ENCODE data around the gene BCOR.

Gene BCOR

GRCh38 chrX:40111868-40112267, 14.1 kb upstream of the BCOR start:
- no peak for DNase-seq

DNA sequence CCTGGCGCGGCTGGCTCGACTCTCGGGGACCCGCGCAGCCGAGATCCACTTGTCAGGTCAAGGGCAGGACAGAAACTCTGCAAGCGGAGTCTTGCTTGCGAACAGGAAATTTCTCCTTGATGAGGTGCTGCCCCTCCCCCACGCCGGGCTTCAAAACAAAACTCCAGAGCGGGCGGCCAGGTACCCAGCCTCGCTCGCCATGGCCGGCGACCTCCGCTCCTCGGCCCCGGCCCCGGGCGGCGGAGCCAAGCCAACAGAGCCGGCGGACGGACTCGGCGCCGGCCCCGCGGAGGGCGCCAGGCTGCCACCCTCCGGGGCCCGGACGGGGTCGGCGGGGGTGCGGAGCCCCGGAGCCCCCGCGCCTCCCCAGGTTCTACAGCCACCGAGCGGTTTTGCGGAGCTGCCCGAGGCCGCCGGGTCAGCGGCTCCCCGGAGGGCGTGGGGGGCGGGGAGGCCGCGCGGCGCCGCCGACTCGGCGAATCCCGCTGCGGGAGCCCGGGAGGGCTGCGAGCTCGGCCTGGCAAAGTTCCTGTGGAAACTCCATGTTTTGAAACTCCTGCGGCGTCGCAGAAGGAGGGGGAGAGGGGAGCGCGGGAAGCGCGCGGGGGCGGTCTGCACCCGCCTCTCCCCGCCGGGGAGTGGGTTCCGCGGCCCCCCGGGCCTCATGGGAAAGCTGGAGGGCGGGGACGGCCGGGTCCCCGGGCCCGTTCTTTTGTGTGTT, 11.7 kb upstream of the BCOR start:
- DNase-seq, result no peak

GRCh38 chrX:40108959-40109287, 11.2 kb upstream of the BCOR start:
- DNase-seq, result peak; percentile 45

DNA sequence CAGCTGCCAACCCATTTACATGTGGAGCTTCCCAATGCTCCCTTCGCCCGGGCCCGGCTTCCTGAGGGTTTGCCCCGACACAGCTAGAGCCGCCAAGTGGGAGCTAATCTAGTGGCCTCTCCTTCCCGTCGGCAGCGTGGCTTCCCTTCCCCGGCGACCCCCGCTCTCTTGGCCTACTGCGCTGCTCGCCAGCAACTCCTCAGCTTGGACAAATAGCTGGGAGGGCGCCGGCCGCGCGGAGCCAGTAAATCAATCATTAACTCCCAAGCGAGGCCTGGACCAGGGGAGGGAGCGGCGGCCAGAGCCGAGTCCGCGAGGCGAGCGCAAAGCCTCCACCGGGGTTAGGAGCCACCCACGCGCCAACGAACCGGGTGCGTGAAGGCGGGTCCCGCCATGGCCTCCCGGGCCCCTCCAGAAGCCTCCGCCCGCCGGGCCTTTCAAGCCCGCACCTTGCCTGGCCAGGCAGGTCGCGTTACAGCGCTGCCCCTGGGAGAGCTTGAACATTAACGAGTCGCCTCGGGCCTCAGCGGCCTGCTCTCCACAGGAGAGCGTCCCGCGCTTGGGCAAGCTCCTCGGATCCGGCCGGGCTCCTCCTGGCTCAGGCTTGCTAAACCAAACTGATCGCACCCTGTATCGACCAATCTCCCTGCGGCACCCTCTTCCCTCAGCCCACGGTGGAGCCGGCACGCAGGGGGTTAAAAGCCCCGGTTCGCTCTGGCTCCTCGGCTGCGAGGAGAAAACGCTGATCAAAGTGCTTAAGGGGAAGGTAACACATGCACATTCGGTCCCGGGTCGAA, 10.6 kb upstream of the BCOR start:
- DNase-seq, result no peak

DNA sequence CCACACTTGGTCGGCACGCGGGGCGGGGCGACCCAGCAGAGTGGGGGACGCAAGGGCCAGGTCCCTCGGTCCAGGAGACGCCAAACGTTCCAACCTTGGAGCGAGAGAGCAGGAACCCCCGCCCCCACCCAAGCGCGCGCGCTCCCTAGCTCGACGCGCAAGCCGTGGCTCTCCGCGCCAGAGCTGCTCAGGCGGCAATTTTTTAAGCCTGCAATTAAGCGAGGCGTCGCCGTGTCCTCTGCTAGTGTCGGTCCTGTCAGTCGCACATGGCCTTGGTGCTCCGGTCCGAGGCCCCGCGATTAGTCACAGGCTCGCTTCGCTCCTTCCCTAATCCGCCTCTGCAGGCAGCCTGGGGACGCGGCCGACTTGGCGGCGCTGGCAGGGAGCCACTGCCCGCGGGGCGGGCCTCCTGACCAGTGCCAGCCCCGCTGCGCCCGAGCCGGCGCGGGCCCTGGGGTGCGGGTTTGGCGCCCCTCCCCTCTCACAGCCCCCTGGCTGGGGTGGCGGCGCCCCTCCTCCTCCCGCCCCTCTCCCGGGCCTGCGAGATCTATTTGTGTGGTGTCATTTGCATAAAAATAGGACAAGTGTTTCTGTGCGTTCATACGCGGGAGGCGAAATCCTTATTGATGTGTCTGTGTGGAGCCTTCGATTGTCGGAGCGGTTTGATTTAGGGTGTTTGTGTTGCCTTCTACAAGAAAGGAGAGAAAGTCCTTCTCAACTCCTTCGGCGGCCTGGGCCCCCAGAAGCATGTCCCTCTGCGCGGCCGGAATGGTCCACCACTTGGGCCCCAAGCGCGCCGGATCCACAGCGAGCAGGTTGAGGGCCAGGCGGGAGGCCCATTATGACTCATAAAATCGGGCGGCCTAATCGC, 9.8 kb upstream of the BCOR start:
- DNase-seq, result peak; percentile 59

- no peak for DNase-seq
Observed at GRCh38 chrX:40106676-40107290, 9.0 kb upstream of the BCOR start.

GRCh38 chrX:40105835-40106675, 8.3 kb upstream of the BCOR start:
- peak; percentile 64 for DNase-seq

GRCh38 chrX:40104985-40105834, 7.5 kb upstream of the BCOR start:
- DNase-seq, result no peak

- peak; percentile 55 for DNase-seq
Observed at GRCh38 chrX:40104630-40104984, 6.8 kb upstream of the BCOR start.

DNA sequence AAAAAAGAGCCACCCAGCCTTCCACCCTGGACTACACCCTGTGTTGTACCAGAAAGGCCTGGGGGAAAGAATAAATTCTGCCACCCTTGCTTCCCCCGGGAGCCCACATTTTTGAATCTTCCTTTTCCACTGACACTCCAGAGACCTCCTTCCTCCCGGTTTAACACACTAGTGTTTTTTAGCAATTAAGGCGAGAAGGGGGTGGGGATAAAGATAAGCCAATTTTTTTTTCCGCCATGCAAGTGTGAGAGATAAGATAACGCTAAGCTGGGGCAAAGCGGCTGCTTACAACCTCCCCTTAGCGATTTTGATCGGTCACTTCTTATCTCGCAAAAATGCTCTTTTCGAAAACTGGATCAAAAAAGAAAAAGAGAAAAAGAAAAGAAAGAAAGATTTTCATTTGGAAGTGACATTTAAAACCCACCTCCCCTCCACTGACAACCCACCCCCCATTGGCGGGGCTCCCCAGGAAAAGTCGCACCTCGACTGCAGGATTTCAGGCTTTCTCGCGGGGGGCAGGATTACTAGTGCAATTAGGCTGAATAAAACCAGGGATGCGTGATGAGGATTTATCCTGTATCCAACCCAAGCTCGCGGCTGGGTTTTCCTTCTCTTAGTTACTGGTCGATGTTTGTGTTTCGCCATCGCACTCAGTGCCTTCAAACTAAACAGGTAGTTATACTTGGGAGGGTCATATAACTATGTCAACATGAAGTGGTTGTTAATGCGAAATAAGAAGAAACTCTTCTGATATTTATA, 6.0 kb upstream of the BCOR start:
- DNase-seq, result no peak

DNA sequence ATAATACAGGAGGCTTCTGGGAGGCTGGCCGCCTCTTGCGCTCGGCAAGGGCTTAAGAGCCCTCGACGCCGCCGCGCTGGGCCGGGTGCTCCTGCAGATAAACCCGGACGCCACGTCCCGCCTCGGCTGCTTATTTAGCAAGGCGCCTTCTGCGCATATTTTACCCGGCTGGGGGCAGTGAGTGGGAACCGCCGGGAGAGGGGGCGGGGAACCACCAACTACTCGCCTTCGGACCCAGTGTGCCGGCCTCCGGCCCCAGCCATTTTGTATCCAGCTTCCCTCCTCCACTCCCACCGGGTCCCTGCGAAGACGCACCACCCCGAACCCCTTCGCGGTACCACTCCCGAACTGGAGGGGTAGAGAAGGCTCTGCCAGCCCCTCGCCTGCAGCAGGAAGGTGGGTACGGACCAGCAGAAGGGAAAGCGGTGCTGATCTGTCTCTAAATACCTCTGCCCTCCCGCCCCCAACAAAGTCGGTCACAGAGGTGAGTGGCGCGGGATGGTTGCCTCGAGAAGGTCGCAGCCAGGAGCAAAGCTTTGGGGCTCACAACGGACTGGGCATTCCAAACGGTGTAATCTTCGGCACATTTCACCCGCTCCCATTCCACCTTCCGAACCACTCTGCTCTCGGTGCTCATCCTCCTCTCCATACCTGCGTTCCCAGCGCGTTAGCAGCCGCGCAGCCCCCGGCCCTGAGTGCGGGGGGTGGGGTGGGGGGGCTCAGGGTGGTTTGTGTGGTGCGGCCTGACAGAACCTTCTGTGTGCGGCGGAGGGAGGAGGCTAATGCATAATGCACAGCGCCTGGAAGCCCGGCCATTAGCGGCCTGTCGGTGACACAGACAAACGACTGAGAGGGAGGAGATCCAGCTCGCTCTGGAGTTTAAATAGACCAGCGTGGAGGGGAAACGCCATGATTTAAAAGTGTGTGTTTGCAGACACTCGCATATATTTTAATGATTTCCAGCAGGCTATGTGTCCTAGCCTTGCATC, 4.9 kb upstream of the BCOR start:
- DNase-seq, result no peak

DNA sequence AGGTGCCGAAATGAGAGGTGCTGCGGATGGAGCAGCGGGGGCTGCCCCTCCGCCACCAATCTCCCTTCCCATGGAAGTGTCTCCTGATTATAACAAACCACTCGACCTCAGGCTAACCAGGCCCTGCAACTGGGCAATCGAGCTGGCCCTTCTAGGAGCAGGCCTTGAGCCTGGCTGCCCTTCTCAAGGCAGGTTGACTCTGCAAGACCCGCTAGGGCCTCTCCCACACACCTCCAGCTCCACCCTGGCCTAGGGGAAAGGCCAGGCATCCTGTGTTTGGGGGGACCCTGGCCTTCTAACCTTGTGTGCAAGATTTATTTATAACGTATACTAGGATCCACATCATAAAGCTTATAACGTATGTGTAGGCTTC, 3.7 kb upstream of the BCOR start:
- no peak for DNase-seq

GRCh38 chrX:40100537-40101429, 3.0 kb upstream of the BCOR start:
- no peak for DNase-seq

- no peak for DNase-seq
Observed at GRCh38 chrX:40100141-40100536, 2.4 kb upstream of the BCOR start.

DNA sequence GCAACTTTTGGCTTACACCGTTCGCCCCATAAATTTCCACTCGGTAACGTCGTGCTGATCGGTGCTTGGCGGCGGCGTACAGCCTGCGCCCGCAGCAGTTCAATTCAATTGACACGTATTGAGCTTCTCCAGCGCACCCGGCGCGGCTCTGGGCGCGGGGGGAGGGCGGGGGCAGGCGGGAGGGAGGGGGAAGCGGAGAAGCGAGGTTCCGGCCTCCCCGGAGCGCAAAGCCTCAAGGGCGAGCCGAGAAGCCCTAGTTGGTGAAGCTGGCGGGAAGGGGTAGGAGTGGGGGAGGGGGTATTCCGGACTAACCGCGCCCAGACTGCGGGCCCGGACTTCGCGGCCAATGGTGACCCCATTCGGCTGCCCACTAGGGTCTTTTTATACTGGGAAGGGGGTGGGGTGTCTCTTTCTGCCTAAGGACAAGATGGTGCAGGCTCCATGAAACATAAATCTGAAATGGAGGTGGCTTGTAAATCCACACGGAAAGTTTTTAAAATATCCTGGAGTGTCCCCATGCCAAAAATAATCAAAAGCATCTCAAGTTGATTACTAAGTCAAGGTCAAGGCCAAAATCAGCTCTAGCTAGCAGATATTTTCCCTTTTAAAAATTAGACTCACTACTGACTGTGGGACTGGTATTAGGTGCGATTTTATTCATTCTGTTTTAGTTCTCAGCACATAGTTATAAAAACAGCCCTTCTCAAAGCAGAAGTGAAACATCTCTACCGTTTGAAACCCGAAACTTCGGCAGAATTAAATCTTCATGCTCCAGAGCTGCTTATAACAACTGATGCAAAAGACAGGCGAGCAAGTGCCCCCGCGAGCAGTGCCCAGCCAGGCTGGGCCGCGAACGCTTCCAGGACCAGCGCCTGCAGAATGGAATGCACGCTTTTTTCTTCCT, 1.5 kb upstream of the BCOR start:
- peak; percentile 67 for DNase-seq

DNA sequence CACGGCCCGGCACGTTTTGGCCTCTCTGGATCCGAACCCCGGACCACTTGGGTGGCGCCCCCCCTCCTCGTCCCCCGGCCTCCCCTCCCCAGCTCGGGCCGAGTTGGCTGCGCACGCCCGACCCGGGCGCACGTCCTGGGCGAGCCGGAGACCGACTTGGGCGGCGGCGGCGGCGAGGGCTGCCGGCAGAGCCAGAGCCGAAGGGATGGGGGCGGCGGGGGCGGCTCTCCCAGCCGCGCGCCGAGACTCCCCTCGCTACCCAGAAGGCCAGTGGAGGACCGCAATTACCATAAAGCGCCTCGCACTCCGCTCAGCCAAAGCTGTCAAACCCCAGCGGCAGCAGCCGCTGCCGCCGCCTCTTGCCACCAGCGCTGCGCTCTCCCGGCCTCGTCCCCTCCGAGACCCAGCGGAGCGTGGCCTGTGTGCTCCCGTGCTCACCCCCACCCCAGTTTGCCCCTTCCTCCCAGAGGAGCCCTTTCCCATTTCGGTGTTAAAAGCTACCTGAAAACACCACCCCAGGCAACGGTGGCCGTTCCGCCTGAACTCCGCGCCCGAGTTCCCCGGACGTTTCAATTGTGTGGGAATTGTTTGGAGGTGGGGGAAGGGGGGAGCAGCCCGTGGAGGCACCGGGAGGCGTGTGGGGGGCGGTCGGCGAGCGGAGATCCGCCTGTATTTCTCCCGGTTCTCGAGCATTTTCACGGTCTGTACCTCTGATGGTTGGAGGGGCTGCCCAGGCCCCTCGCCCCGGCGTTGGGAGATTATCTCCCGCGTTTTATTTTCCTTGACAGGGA, 701 bp upstream of the BCOR start:
- DNase-seq, result peak; percentile 71

All from CD4-positive, alpha-beta T cell treated with Interferon gamma for 1 hour (primary cell).